ENCODE data around the gene TMC4.
A peak's percentile ranks its signal among the peaks of the same experiment; 100 is the strongest.
"Not testable (repeated sequence)": the region's sequence is repeated elsewhere in the genome, so short reads cannot be mapped to it uniquely, and the experiment has no call there.

The TMC4 gene

GRCh38 chr19:54196536-54196935, 23.6 kb upstream of the TMC4 start:
- Mint-ChIP-seq H3K36me3 (ENCODE audit: insufficient read depth) (peaks cover 51% of the 10 kb centered on the region), H3K4me1 (ENCODE audit: low read depth in 2 of 2) (peaks cover 20 to 25% of the 10 kb centered on the region in 2 donors), H3K9me3 (no peaks in the 10 kb centered on the region), H3K4me3 (no peak overlapping the region), H3K27me3 (no peaks in the 10 kb centered on the region), H3K27ac (no peak overlapping the region)
- ATAC-seq (replicated peaks) (no peak), DNase-seq (no peak)

GRCh38 chr19:54194463-54194862, 21.5 kb upstream of the TMC4 start:
- H3K27me3 Mint-ChIP-seq; H3K9me3 Mint-ChIP-seq; ATAC-seq (replicated peaks); H3K27ac Mint-ChIP-seq; DNase-seq; H3K4me3 Mint-ChIP-seq: not testable (repeated sequence)
- H3K36me3 Mint-ChIP-seq (ENCODE audit: insufficient read depth): peaks cover 51% of the 10 kb centered on the region
- H3K4me1 Mint-ChIP-seq (ENCODE audit: low read depth in 2 of 2): peaks cover 15 to 17% of the 10 kb centered on the region in 2 donors

GRCh38 chr19:54193011-54193410, 20.1 kb upstream of the TMC4 start:
- peak overlapping the region; percentile 41 to 99 for H3K27ac Mint-ChIP-seq

GRCh38 chr19:54191811-54192453, 19.0 kb upstream of the TMC4 start:
- Mint-ChIP-seq H3K27me3 (no peaks in the 10 kb centered on the region), H3K27ac (peak overlapping the region; percentile 99), H3K36me3 (ENCODE audit: insufficient read depth) (peaks cover 53% of the 10 kb centered on the region)

More at GRCh38 chr19:54193011-54193410, 20.1 kb upstream of the TMC4 start:
- Mint-ChIP-seq H3K27me3 (no peaks in the 10 kb centered on the region), H3K36me3 (ENCODE audit: insufficient read depth) (peaks cover 53% of the 10 kb centered on the region), H3K9me3 (no peaks in the 10 kb centered on the region), H3K4me1 (ENCODE audit: low read depth in 2 of 2) (peaks cover 20 to 22% of the 10 kb centered on the region in 2 donors), H3K4me3 (peak overlapping the region in 1 of 2 donors; percentile 97)
- ATAC-seq (replicated peaks) (no peak), DNase-seq (no peak)

GRCh38 chr19:54191011-54191810, 18.3 kb upstream of the TMC4 start, which contains the start of gene TSEN34:
TSEN34 (plus strand) TSS chr19:54191308; CDS start chr19:54191365, 57 bp downstream.
- H3K27me3 Mint-ChIP-seq: no peaks in the 10 kb centered on the region
- peak within 1 kb of the TSS; percentile 99 for H3K27ac Mint-ChIP-seq
- peak in 1 of 3 experiments; percentile 84 for DNase-seq
- peaks cover 53% of the 10 kb centered on the region for H3K36me3 Mint-ChIP-seq (ENCODE audit: insufficient read depth)
- peaks cover 27 to 30% of the 10 kb centered on the region in 2 donors for H3K4me1 Mint-ChIP-seq (ENCODE audit: low read depth in 2 of 2)
- H3K9me3 Mint-ChIP-seq: no peaks in the 10 kb centered on the region
- H3K4me3 Mint-ChIP-seq: peak within 1 kb of the TSS; percentile 97
- peak; percentile 33 for ATAC-seq (replicated peaks)

More at GRCh38 chr19:54191811-54192453, 19.0 kb upstream of the TMC4 start:
- H3K9me3 Mint-ChIP-seq: no peaks in the 10 kb centered on the region
- peaks cover 27 to 30% of the 10 kb centered on the region in 2 donors for H3K4me1 Mint-ChIP-seq (ENCODE audit: low read depth in 2 of 2)
- DNase-seq (no peak), ATAC-seq (replicated peaks) (no peak)
- H3K4me3 Mint-ChIP-seq: peak overlapping the region; percentile 97

- H3K4me1 Mint-ChIP-seq (ENCODE audit: low read depth in 2 of 2): peaks cover 28 to 30% of the 10 kb centered on the region in 2 donors
- DNase-seq (peak; percentile 100), ATAC-seq (replicated peaks) (peak; percentile 60)
- no peaks in the 10 kb centered on the region for H3K9me3 Mint-ChIP-seq
- peak overlapping the region; percentile 99 for H3K27ac Mint-ChIP-seq
- peaks cover 49% of the 10 kb centered on the region for H3K36me3 Mint-ChIP-seq (ENCODE audit: insufficient read depth)
- H3K27me3 Mint-ChIP-seq: no peaks in the 10 kb centered on the region
- H3K4me3 Mint-ChIP-seq: peak overlapping the region; percentile 97
Observed at GRCh38 chr19:54190503-54191010, 17.6 kb upstream of the TMC4 start.

GRCh38 chr19:54189735-54190502, 17.0 kb upstream of the TMC4 start:
- Mint-ChIP-seq H3K4me1 (ENCODE audit: low read depth in 2 of 2) (peaks cover 29 to 30% of the 10 kb centered on the region in 2 donors), H3K4me3 (peak overlapping the region; percentile 97), H3K27ac (peak overlapping the region; percentile 99), H3K36me3 (ENCODE audit: insufficient read depth) (peaks cover 44% of the 10 kb centered on the region), H3K27me3 (no peaks in the 10 kb centered on the region), H3K9me3 (no peaks in the 10 kb centered on the region)
- DNase-seq: peak; percentile 100
- ATAC-seq (replicated peaks): peak; percentile 52

- Mint-ChIP-seq H3K4me3 (peak within 1 kb of the TSS; percentile 97), H3K27ac (peak within 1 kb of the TSS; percentile 99), H3K9me3 (no peaks in the 10 kb centered on the region), H3K36me3 (ENCODE audit: insufficient read depth) (peaks cover 40% of the 10 kb centered on the region), H3K4me1 (ENCODE audit: low read depth in 2 of 2) (peaks cover 29 to 30% of the 10 kb centered on the region in 2 donors), H3K27me3 (no peaks in the 10 kb centered on the region)
- ATAC-seq (replicated peaks): peak; percentile 4
- DNase-seq: no peak
Observed at GRCh38 chr19:54189145-54189734, 16.3 kb upstream of the TMC4 start, which contains the start of gene MBOAT7. MBOAT7 (minus strand) TSS chr19:54189580; CDS start chr19:54188508, 1,072 bp downstream.

GRCh38 chr19:54188215-54188871, 15.4 kb upstream of the TMC4 start:
- DNase-seq: peak in 1 of 3 experiments; percentile 37
- ATAC-seq (replicated peaks): no peak
- no peaks in the 10 kb centered on the region for H3K27me3 Mint-ChIP-seq
- peaks cover 34% of the 10 kb centered on the region for H3K36me3 Mint-ChIP-seq (ENCODE audit: insufficient read depth)
- peak overlapping the region; percentile 97 for H3K4me3 Mint-ChIP-seq
- peaks cover 29% of the 10 kb centered on the region in 2 donors for H3K4me1 Mint-ChIP-seq (ENCODE audit: low read depth in 2 of 2)
- no peaks in the 10 kb centered on the region for H3K9me3 Mint-ChIP-seq
- peak overlapping the region; percentile 99 for H3K27ac Mint-ChIP-seq

GRCh38 chr19:54186934-54187381, 14.0 kb upstream of the TMC4 start:
- no peaks in the 10 kb centered on the region for H3K27me3 Mint-ChIP-seq
- H3K4me1 Mint-ChIP-seq (ENCODE audit: low read depth in 2 of 2): peaks cover 22% of the 10 kb centered on the region in 2 donors

GRCh38 chr19:54186351-54186750, 13.4 kb upstream of the TMC4 start:
- no peaks in the 10 kb centered on the region for H3K27me3 Mint-ChIP-seq
- ATAC-seq (replicated peaks): no peak
- peak overlapping the region in 1 of 2 donors; percentile 65 for H3K27ac Mint-ChIP-seq
- DNase-seq: no peak
- H3K4me1 Mint-ChIP-seq (ENCODE audit: low read depth in 2 of 2): peaks cover 17% of the 10 kb centered on the region in 2 donors
- H3K36me3 Mint-ChIP-seq (ENCODE audit: insufficient read depth): peaks cover 21% of the 10 kb centered on the region
- H3K9me3 Mint-ChIP-seq: no peaks in the 10 kb centered on the region
- H3K4me3 Mint-ChIP-seq: no peak overlapping the region

More at GRCh38 chr19:54186934-54187381, 14.0 kb upstream of the TMC4 start:
- peaks cover 21% of the 10 kb centered on the region for H3K36me3 Mint-ChIP-seq (ENCODE audit: insufficient read depth)
- no peak for ATAC-seq (replicated peaks)
- H3K27ac Mint-ChIP-seq: peak overlapping the region; percentile 42 to 65
- no peaks in the 10 kb centered on the region for H3K9me3 Mint-ChIP-seq
- H3K4me3 Mint-ChIP-seq: peak overlapping the region; percentile 52 to 97
- no peak for DNase-seq

GRCh38 chr19:54183431-54183830, 10.5 kb upstream of the TMC4 start:
- no peak overlapping the region for H3K4me3 Mint-ChIP-seq
- H3K9me3 Mint-ChIP-seq: no peaks in the 10 kb centered on the region
- peaks cover 9 to 14% of the 10 kb centered on the region in 2 donors for H3K4me1 Mint-ChIP-seq (ENCODE audit: low read depth in 2 of 2)
- no peaks in the 10 kb centered on the region for H3K27me3 Mint-ChIP-seq
- H3K27ac Mint-ChIP-seq: no peak overlapping the region
- ATAC-seq (replicated peaks): no peak
- DNase-seq: no peak
- peaks cover 9% of the 10 kb centered on the region for H3K36me3 Mint-ChIP-seq (ENCODE audit: insufficient read depth)
